ENCODE data around the gene PGM1. TPM values are rescaled to one million over a fixed set of nuclear protein-coding genes. Genes with fewer than 3 reads are reported as not detected.

Gene PGM1
- total RNA-seq, 4 donors from 2014 or later = 111 to 275 (median 132) TPM

DNA sequence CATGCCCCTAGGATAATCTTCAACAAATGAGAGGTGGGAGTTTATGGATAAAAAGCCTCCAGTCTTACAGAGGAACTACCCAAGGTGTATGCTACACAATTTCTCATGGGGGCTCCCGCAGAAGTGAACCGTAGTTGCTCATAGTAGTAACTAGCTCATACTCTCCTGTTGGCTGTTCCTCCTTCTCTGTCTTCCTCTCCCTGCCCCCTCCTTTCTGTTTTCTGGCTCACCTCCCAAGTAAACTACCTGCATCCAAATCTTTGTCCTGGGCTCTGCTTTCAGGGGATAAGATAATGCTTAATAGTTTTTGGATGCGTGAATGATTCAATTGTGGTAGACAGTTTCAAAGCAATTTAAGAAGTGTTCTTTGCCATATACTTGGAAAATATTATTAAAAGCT is 90.5 kb downstream of the PGM1 start:
- TF ChIP-seq, protein P1, sequence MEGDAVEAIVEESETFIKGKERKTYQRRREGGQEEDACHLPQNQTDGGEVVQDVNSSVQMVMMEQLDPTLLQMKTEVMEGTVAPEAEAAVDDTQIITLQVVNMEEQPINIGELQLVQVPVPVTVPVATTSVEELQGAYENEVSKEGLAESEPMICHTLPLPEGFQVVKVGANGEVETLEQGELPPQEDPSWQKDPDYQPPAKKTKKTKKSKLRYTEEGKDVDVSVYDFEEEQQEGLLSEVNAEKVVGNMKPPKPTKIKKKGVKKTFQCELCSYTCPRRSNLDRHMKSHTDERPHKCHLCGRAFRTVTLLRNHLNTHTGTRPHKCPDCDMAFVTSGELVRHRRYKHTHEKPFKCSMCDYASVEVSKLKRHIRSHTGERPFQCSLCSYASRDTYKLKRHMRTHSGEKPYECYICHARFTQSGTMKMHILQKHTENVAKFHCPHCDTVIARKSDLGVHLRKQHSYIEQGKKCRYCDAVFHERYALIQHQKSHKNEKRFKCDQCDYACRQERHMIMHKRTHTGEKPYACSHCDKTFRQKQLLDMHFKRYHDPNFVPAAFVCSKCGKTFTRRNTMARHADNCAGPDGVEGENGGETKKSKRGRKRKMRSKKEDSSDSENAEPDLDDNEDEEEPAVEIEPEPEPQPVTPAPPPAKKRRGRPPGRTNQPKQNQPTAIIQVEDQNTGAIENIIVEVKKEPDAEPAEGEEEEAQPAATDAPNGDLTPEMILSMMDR (IDR thresholded peaks at IDR 0.05; ENCODE audit: low read depth) = no peak

DNA sequence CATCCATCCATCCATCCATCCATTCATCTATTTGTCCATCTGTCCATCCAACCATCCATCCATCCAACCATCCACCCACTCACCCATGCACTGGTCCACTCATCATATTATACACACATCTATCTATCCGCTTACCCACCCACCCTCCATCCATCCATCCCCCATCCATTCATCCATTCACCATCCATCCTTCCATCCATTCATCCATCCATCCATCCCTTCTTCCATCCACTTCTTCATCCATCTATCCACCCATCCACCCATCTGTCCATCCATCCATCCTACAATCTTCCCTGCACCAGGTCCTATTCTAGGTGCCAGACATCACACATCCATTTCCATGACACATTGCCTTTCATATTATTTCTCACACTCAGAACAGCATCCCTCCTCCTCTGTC is 93.5 kb downstream of the PGM1 start:
- TF ChIP-seq, protein P1 (IDR thresholded peaks at IDR 0.05; ENCODE audit: low read depth) = no peak

DNA sequence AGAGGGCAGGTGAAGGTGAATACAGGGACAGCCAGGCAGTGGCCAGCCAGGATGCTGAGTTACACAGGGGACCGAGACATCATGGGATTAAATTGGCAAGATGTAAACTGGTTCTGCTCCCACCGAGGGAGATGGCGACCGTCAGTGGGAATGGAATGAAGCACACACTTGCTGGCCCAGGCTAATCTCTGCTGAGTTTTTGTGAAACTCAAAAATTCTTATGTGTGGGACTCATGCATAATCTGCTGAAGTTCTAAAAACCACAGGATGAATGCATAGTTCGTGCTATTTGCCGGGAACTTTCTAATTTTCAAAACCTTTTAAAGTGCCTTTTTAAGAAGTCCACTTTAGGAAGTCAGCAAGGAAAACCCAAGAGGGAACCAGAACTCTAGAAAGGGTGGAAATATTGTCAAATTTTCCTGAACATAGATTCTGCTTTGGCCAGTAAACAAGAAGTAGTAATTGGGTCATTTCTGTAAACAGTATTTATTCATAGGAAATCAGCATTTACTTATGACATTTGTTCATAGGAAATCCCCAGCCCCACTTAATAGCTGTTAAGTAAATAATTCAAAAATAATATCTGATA is 95.2 kb downstream of the PGM1 start:
- TF ChIP-seq, protein P1 (IDR thresholded peaks at IDR 0.05; ENCODE audit: low read depth) = no peak

DNA sequence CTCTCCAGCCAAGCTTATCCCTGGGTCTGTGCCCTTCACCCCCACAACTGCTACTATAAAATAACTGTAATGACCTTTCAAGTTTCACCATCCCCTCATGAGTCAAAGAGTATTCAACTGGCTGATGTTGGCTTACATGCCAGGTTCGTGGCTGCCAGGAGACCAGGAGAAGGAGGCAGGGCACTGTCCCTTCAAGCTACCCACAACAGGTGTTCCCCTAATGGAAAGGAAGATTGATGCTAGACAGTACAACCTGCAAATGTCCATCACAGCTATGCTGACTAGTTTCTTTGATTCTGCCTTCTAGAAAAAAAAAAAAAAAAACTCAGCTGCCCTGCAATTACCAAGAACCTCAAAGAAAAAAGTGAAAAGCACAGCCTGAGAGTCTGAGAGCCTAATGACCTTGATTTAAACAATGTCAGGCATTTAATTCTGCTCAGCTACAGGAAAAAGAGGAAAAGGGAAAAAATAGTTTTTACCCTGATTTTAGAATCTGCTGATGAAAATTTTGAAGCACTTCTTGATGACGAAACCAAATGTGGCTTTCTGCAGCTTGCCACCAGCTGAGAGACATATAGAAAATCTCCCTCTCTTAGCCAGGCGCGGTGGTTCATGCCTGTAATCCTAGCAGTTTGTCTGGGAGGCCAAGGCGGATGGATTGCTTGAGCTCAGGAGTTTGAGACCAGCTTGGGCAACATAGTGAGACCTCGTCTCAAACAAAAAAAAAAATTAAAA is 97.9 kb downstream of the PGM1 start:
- TF ChIP-seq, protein P1 (IDR thresholded peaks at IDR 0.05; ENCODE audit: low read depth) = no peak

DNA sequence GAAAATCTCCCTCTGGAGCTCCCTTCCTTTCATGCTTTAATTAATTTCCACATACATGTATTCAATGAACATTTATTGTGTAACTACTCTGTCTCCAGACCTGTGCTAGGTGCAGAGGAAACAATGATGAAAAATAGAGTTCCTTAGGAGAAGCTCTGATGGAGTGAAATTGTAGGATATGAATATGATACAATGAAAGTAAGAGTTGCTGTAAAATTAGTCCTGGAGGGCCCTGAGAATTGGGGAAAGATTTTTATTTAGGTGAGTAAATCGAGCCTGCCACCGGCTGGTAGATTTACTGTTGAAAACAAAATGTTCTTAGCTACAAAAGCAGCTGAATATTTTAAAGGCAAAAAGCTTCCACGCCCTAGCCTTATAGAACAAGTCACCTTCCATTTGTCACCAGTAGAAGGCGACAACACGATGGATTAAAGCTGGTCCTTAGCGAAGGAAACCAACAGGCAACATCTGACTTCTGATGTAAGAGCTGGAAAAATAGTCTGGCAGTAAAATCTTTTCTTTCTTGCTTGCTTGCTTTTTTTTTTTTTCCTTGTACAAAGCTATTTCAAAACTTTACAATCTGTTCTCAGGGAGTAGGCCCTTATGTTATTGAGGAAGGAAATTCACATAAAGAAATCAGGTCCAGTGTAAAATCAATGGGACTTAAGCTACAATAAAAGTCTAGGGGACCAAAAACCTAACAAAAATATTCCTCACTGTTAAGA is 98.7 kb downstream of the PGM1 start:
- TF ChIP-seq, protein P1 (IDR thresholded peaks at IDR 0.05; ENCODE audit: low read depth) = no peak

DNA sequence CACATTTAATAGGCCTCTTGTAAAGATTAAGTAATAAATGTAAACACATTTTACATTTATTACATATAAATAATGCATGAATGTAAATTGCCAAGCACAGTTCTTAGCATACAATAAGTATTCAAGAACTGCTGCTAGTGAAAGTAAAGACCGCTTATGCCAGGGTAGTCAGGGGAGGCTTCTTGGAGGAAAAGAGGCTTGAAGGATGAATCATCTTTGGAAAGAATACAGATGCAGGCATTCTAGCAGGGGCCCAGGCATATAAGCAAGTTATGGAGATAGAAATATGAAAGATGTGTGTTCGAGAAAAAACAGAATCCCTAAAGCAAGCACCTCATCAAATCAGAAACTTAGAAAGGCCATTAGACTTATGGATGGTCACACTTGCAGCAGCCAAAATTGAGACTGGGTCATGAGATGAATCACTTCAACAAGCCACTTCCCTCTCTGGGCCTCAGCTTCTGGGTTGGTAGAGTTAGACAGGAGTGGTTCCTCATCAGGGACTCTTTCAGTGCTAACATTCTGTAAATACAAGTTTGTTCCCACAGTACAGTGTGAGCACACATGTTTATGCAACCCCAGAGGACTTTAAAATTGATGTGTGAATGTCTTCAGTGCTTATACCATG is 100.8 kb downstream of the PGM1 start:
- TF ChIP-seq, protein P1 (IDR thresholded peaks at IDR 0.05; ENCODE audit: low read depth) = no peak

Measured in subcutaneous adipose tissue (tissue), 4 donors.